ENCODE data around the gene ADARB2. TPM values are rescaled to one million over a fixed set of nuclear protein-coding genes. Genes with fewer than 3 reads are reported as not detected.

ADARB2 gene
- total RNA-seq, 1 donor from 2014 or later: 1.2 TPM

- no peak for TF ChIP-seq CTCF (IDR thresholded peaks at IDR 0.05)
- no peaks in the 10 kb centered on the region for H3K27me3 ChIP-seq
- H3K4me3 ChIP-seq: no peak overlapping the region
- no peak overlapping the region for H3K27ac ChIP-seq
- DNase-seq: peak; percentile 43
- H3K4me1 ChIP-seq: no peaks in the 10 kb centered on the region
- no peaks in the 10 kb centered on the region for H3K36me3 ChIP-seq
- no peaks in the 10 kb centered on the region for H3K9me3 ChIP-seq
- ATAC-seq: no peak
- intact Hi-C loops (cut with DNase I): no loop called here
These were observed 85.9 kb downstream of the ADARB2 start for GRCh38 chr10:1651270-1651966.

GRCh38 chr10:1650542-1651269 is 86.6 kb downstream of the ADARB2 start:
- no peaks in the 10 kb centered on the region for H3K36me3 ChIP-seq
- H3K4me3 ChIP-seq: no peak overlapping the region
- DNase-seq: peak; percentile 40
- TF ChIP-seq CTCF (IDR thresholded peaks at IDR 0.05): no peak
- no peaks in the 10 kb centered on the region for H3K9me3 ChIP-seq
- H3K4me1 ChIP-seq: no peaks in the 10 kb centered on the region
- no peak for ATAC-seq
- no peak overlapping the region for H3K27ac ChIP-seq
- intact Hi-C loops (cut with DNase I): no loop called here
- H3K27me3 ChIP-seq: peaks cover 3% of the 10 kb centered on the region

GRCh38 chr10:1648648-1649047 is 88.7 kb downstream of the ADARB2 start:
- Histone ChIP-seq H3K27ac (no peak overlapping the region), H3K9me3 (no peaks in the 10 kb centered on the region), H3K36me3 (no peaks in the 10 kb centered on the region), H3K4me1 (no peaks in the 10 kb centered on the region), H3K4me3 (no peak overlapping the region), H3K27me3 (peaks cover 7% of the 10 kb centered on the region)
- TF ChIP-seq CTCF (IDR thresholded peaks at IDR 0.05): no peak
- intact Hi-C loops (cut with DNase I): no loop called here
- no peak for DNase-seq
- ATAC-seq: no peak

- Histone ChIP-seq H3K4me1 (no peaks in the 10 kb centered on the region), H3K27ac (no peak overlapping the region), H3K9me3 (no peaks in the 10 kb centered on the region), H3K27me3 (peaks cover 7% of the 10 kb centered on the region), H3K4me3 (no peak overlapping the region), H3K36me3 (no peaks in the 10 kb centered on the region)
- DNase-seq (no peak), ATAC-seq (no peak)
- TF ChIP-seq CTCF (IDR thresholded peaks at IDR 0.05): no peak
- intact Hi-C loops (cut with DNase I): no loop called here
These were observed 91.0 kb downstream of the ADARB2 start for GRCh38 chr10:1646332-1646731.

GRCh38 chr10:1645896-1646295 is 91.4 kb downstream of the ADARB2 start:
- H3K4me3 ChIP-seq: no peak overlapping the region
- H3K27me3 ChIP-seq: peaks cover 7% of the 10 kb centered on the region
- DNase-seq (no peak), ATAC-seq (no peak)
- H3K9me3 ChIP-seq: no peaks in the 10 kb centered on the region
- no peak overlapping the region for H3K27ac ChIP-seq
- H3K4me1 ChIP-seq: no peaks in the 10 kb centered on the region
- intact Hi-C loops (cut with DNase I): no loop called here
- no peak for TF ChIP-seq CTCF (IDR thresholded peaks at IDR 0.05)
- no peaks in the 10 kb centered on the region for H3K36me3 ChIP-seq
